ENCODE results near the gene DYNLL1. TPM values are rescaled to one million over a fixed set of nuclear protein-coding genes. Genes with fewer than 3 reads are reported as not detected.

The DYNLL1 gene
- total and polyA plus RNA-seq, 2 of the 13 experiments (the other 11 are each of a cell fraction or from before 2014, with no cell fraction given): 271 to 294 TPM

- DNase-seq (ENCODE audit: low spot score): no peak
- ChIA-PET POLR2A (interaction anchor here (1.4 kb wide), 1 partner anchor 17 kb away, joined by 3 read pairs; no protein-coding TSS in a partner anchor), CTCF (ENCODE audit: low intra/inter-chr PET ratio, low total read pairs) (no interaction called here)
- Histone ChIP-seq H3K79me2 (ENCODE audit: insufficient read depth, low read length) (no peaks in the 10 kb centered on the region), H3K9me3 (ENCODE audit: low read length) (no peaks in the 10 kb centered on the region), H3K9ac (ENCODE audit: insufficient read depth, low read depth, low read length) (no peak overlapping the region), H2AFZ (ENCODE audit: low read length) (no peak overlapping the region), H3K36me3 (replicated peaks in 1 of 2; ENCODE audit: control insufficient read depth in 1 of 2, insufficient read depth in 2 of 2, low read length in 2 of 2) (no peaks in the 10 kb centered on the region), H3K4me2 (ENCODE audit: low read depth, low read length) (no peak overlapping the region), H4K20me1 (ENCODE audit: insufficient read depth, low read length) (no peaks in the 10 kb centered on the region), H3K4me1 (ENCODE audit: insufficient read depth, low read length) (0 out of 2 replicates have a peak, but pooled peaks cover 3% of the 10 kb centered on the region), H3K4me3 (replicated peaks in 1 of 3; ENCODE audit: insufficient read depth in 1 of 3, low read depth in 2 of 3, low read length in 3 of 3) (no peak overlapping the region), H3K27ac (ENCODE audit: extremely low read length, insufficient read depth, low read length) (no peak overlapping the region), H3K27me3 (ENCODE audit: control insufficient read depth in 1 of 2, insufficient read depth in 2 of 2, low read length in 2 of 2) (no peaks in the 10 kb centered on the region)
- BruUV-seq (replicated peaks): no TSS peak
- in situ Hi-C loops (cut with HindIII; ENCODE audit: extremely low pct_ligation_motif_present, low pct_unique_long_range_greater_than_20kb): no loop called here
- intact Hi-C loops (cut with micrococcal nuclease; ENCODE audit: unreplicated experiment): no loop called here
- WGBS (ENCODE audit: low lambda C conversion rate): 96% methylated on average over 1 of the region's 1 CpG
- FAIRE-seq: no peak
- ATAC-seq: no peak
- TF ChIP-seq AHDC1 (CRISPR knock-in tag; IDR thresholded peaks at IDR 0.05; ENCODE audit: borderline replicate concordance): no peak
- no peak for TF ChIP-seq KIAA2018 (CRISPR knock-in tag; IDR thresholded peaks at IDR 0.05; ENCODE audit: borderline replicate concordance)
- TF ChIP-seq LCORL (IDR thresholded peaks at IDR 0.05): no peak
- no peak for TF ChIP-seq LCORL (CRISPR knock-in tag; IDR thresholded peaks at IDR 0.05)
- TF ChIP-seq SAP130 (CRISPR knock-in tag; IDR thresholded peaks at IDR 0.05; ENCODE audit: low read depth): no peak
- TF ChIP-seq MAZ (IDR thresholded peaks at IDR 0.05; ENCODE audit: borderline replicate concordance, low read depth, low read length): no peak
- no peak for TF ChIP-seq MAZ (CRISPR knock-in tag; IDR thresholded peaks at IDR 0.05; ENCODE audit: low read depth)
- no peak for TF ChIP-seq ZNF484 (CRISPR knock-in tag; IDR thresholded peaks at IDR 0.05; ENCODE audit: borderline replicate concordance, low read depth)
- TF ChIP-seq KLF6 (CRISPR knock-in tag; IDR thresholded peaks at IDR 0.05): no peak
Observed at GRCh38 chr12:120479458-120479857, 16.5 kb upstream of the DYNLL1 start.
